BJ (cell line): ENCODE results near the gene ARHGAP33. TPM values are rescaled to one million over a fixed set of nuclear protein-coding genes. Genes with fewer than 3 reads are reported as not detected.
A peak's percentile ranks its signal among the peaks of the same experiment; 100 is the strongest.

Source experiments
- CTCF ChIA-PET: fragments of 350-600 bp; formaldehyde crosslinking; extraction: SDS; loops from one replicate; lab custom pipeline; 2021; ENCODE audit warnings: antibody characterized with exemption, inconsistent platforms; lab: Yijun Ruan, JAX
- POLR2A ChIA-PET: fragments of 300-600 bp; sonication (Branson Sonifier 250); formaldehyde crosslinking; extraction: SDS; loops from one replicate; lab custom pipeline; 2021; ENCODE audit warnings: antibody characterized with exemption; lab: Charles Lee
- DNase-seq: peaks from one replicate; pipeline ENCODE4 v3.0.0-alpha.2; 2011; ENCODE audit warnings: low read depth
- H3K27me3 ChIP-seq: 2 replicates; pipeline ENCODE4 v1.6.0; 2011; ENCODE audit warnings: low read length; ENCODE audit not compliant: control insufficient read depth, insufficient read depth
- H3K36me3 ChIP-seq: 2 replicates; pipeline ENCODE4 v1.5.1; 2011; ENCODE audit warnings: low read length; ENCODE audit not compliant: control insufficient read depth, insufficient read depth
- H3K4me3 ChIP-seq: 2 replicates; pipeline ENCODE4 v1.5.1; 2011; ENCODE audit warnings: low read depth, mild to moderate bottlenecking, control low read depth, low read length
- polyA plus RNA-seq: library from polyadenylated mRNA; depleted of rRNA; stranded (reverse); fragments of >200 nt; gene quantifications from 2 replicates; pipeline ENCODE4 v1.2.3, GENCODE V29; 2011
- TF ChIP-seq, protein P1 (sequence below): IDR thresholded peaks from 2 replicates; pipeline ENCODE4 v1.5.1; 2011; ENCODE audit warnings: low read depth, mild to moderate bottlenecking, control low read depth, inconsistent platforms, low read length, moderate library complexity; ENCODE audit not compliant: insufficient read depth

The ARHGAP33 gene
- polyA plus RNA-seq, 1 experiment: 3.6 TPM

DNA sequence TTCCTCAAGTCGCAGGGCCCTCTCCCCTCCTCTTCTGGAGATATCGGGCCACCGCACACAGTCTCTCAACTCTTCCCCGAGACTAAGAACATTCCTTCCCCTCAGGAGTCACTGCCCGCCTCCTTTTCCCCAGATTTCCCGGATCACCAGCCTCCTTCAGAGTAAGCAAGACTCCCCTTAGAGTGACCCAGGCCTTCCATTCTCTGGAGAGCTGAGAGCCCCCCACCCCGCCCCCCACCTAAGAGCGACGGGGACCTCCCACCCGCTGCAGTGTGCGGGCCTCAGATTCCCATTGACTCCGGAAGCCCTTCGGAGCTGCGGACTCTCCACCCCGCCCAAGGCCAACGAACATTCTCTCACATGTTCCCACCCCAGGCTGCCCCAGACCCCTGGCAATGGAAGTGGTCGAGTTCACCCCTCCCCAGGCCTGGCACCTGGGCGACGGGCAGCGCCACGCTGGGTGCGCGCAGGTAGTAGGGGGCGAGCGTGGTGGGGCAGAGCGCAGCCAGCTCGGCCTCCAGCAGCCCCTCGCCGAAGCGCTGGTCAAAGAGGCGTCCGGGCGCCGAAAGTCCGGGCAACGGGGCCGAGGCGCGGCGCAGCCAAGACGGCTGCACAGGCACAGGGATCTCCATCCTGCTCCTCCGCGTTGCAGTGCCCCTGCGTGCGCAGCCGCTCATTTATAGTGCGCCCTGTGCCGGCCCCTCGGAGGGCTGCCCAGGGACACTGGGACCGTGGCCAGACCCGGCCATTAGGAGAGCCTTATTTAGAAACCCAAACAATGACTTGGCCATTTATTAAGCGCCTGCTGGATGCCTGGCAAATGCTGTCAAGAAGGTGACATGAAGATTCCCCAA is 18.8 kb upstream of the ARHGAP33 start, which contains the start of gene HSPB6:
Gene HSPB6, minus strand, starts transcription at position 653 of the 854 bp plus-strand sequence. Its CDS starts 21 bp downstream, at position 632.
- ChIA-PET CTCF (interaction anchor here (1.2 kb wide), 1 partner anchor 9 kb away, joined by 3 read pairs; no protein-coding TSS in a partner anchor), POLR2A (interaction anchor here (0.6 to 1.6 kb wide), 2 partner anchors 8 to 12 kb away, joined by 5 to 6 read pairs; partner anchors contain the start of gene LIN37)
- H3K4me3 ChIP-seq: peak within 1 kb of the TSS; percentile 52
- no peak for DNase-seq
- TF ChIP-seq, protein P1, sequence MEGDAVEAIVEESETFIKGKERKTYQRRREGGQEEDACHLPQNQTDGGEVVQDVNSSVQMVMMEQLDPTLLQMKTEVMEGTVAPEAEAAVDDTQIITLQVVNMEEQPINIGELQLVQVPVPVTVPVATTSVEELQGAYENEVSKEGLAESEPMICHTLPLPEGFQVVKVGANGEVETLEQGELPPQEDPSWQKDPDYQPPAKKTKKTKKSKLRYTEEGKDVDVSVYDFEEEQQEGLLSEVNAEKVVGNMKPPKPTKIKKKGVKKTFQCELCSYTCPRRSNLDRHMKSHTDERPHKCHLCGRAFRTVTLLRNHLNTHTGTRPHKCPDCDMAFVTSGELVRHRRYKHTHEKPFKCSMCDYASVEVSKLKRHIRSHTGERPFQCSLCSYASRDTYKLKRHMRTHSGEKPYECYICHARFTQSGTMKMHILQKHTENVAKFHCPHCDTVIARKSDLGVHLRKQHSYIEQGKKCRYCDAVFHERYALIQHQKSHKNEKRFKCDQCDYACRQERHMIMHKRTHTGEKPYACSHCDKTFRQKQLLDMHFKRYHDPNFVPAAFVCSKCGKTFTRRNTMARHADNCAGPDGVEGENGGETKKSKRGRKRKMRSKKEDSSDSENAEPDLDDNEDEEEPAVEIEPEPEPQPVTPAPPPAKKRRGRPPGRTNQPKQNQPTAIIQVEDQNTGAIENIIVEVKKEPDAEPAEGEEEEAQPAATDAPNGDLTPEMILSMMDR: no peak
- no peaks in the 10 kb centered on the region for H3K27me3 ChIP-seq
- peaks cover 15% of the 10 kb centered on the region for H3K36me3 ChIP-seq

DNA sequence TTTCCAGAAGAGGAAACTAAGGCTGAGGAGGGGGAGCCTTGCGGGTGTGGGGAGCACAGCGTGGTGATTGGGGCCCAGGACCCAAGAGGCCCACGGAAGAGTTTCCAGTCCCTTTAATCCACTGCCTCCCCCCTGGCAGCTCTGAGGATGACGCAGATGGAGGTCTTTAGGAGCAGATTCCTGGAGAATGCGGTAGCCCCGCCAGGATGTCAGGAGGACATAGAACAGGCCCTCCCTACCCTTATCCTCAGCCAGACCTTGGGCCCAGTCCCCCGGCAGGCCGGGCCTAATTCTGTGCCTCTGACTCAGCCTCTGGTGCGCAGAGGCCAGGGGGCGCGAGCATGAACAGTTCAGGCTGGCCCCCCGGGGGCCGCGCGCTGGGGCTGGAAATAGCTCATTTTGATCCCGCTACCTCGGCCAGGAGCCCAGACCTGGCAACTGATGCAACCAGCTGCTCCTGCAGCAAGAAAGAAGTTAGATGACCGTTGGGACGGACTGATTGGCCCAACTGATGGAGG is 18.1 kb upstream of the ARHGAP33 start:
- ChIA-PET POLR2A (interaction anchor here (0.6 to 1.6 kb wide), 2 partner anchors 9 to 12 kb away, joined by 5 to 6 read pairs; partner anchors contain the start of gene LIN37), CTCF (interaction anchor here (1.2 kb wide), 1 partner anchor 8 kb away, joined by 3 read pairs; no protein-coding TSS in a partner anchor)
- H3K27me3 ChIP-seq: no peaks in the 10 kb centered on the region
- H3K4me3 ChIP-seq: peak overlapping the region; percentile 52
- TF ChIP-seq, protein P1: 0 out of 2 replicates have a peak, but pooled peaks have one; percentile 20
- peak; percentile 34 for DNase-seq
- peaks cover 18% of the 10 kb centered on the region for H3K36me3 ChIP-seq

DNA sequence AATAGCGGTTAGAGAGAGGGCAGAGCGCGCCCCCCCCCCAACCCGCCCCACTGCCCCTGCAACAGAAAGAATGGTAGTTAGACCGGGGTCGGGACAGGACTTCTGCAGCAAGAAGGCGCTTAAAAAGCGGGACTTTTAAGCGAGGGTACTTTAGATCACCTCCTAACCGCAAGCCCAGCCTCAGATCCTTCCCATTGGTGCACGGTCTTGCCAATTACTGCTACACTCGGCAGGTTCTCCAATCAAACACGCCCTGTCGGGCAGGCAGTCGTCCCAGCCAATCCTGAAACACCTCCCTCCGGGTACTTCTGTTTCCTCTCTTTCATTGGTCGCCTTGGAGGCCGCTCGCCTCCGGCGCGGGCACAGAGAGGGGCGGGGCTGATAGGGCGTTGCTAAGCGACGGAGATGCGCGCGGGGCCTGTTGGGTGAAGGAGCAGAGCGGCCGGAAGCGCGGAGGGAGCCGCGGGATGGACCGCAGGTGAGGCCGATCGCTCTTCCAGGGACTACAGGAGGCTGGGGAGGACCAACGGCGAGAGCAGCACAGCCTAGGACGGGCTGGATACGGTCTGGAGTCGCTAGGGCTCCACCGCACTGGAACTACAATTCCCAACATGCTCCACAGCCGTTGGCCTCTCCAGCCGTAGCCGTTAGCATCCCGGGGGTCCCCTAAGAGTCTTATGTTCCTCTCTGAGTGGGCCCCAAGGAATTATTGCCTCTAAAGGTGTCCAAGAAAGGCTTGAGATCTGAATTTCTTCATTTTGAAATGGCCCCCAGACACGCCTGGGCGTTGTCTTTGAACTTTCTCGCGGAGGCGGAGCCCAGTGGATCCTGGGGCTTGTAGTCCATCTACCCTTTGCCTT is 17.4 kb upstream of the ARHGAP33 start, which contains the start of gene PROSER3:
Gene PROSER3, plus strand, starts transcription at position 428 of the 860 bp plus-strand sequence. Its CDS starts 40 bp downstream, at position 468.
- H3K27me3 ChIP-seq: no peaks in the 10 kb centered on the region
- TF ChIP-seq, protein P1: no peak
- CTCF ChIA-PET: no interaction called here
- POLR2A ChIA-PET: interaction anchor here (1.6 kb wide), 1 partner anchor 10 kb away, joined by 5 read pairs; the partner anchor contains the start of gene LIN37
- H3K4me3 ChIP-seq: peak within 1 kb of the TSS; percentile 74
- DNase-seq: peak; percentile 97
- H3K36me3 ChIP-seq: peaks cover 12% of the 10 kb centered on the region

DNA sequence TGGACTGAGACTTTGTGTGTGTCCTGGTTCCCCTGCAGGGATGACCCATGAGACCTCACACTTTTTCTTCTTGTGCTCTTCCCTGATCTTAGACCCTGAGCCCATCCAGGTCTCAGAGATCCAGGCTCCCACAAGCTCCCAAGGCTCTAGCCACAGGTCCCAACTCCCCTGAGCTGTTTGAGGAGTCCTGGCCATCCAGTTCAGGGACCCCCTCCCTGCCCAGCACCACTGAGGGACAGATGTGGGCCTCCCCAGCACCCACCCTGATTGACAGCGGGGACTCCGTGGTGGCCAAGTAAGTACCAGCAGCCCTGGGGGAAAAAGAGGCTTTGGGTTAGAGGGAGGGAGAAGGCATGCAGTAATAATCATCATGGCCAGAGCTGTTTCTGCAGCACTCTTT is 15.7 kb upstream of the ARHGAP33 start:
- no peak for DNase-seq
- Histone ChIP-seq H3K4me3 (no peak overlapping the region), H3K27me3 (no peaks in the 10 kb centered on the region), H3K36me3 (peaks cover 8% of the 10 kb centered on the region)
- ChIA-PET POLR2A (no interaction called here), CTCF (interaction anchor here (1.5 kb wide), 1 partner anchor 9 kb away, joined by 3 read pairs; no protein-coding TSS in a partner anchor)
- TF ChIP-seq, protein P1: no peak
